Measurements from ENCODE around the gene PM20D1. TPM values are rescaled to one million over a fixed set of nuclear protein-coding genes. Genes with fewer than 3 reads are reported as not detected.

The PM20D1 gene
- polyA plus RNA-seq, 1 donor, result not detected

Other genes with a start within 250 kb of the PM20D1 start
- gene ELK4, start 218.1 kb downstream of the PM20D1 start, polyA plus RNA-seq (ENCODE audit: insufficient read length), result 15.4 TPM
- 3.4 TPM for gene SLC45A3, start 169.6 kb downstream of the PM20D1 start, polyA plus RNA-seq (ENCODE audit: insufficient read length)
- gene NUCKS1, start 100.0 kb downstream of the PM20D1 start, polyA plus RNA-seq (ENCODE audit: insufficient read length), result 223 TPM
- 3.7 TPM for gene RAB29, start 74.7 kb downstream of the PM20D1 start, polyA plus RNA-seq (ENCODE audit: insufficient read length)
- 30.5 TPM for gene SLC41A1, start 36.9 kb downstream of the PM20D1 start, polyA plus RNA-seq (ENCODE audit: insufficient read length)
- gene SLC26A9, start 93.3 kb upstream of the PM20D1 start, polyA plus RNA-seq (ENCODE audit: insufficient read length), result 0.04 TPM
- gene RAB7B, start 153.3 kb upstream of the PM20D1 start, polyA plus RNA-seq (ENCODE audit: insufficient read length), result 9.2 TPM
- 0.20 TPM for gene CTSE, start 173.8 kb upstream of the PM20D1 start, polyA plus RNA-seq (ENCODE audit: insufficient read length)
- gene RHEX, start 203.0 kb upstream of the PM20D1 start, polyA plus RNA-seq (ENCODE audit: insufficient read length), result 0.53 TPM

All from forelimb muscle (tissue), 1 donor.